MM.1S (cell line): Measurements from ENCODE around the gene PDZRN3.

Experiments used
- EZH2 ChIP-seq: fragments of 300-600 bp; sonication (generic); optimal IDR thresholded peaks from 2 replicates; pipeline ENCODE3; 2017; ENCODE audit warnings: low read depth, mild to moderate bottlenecking, antibody characterized with exemption, low read length, mixed read lengths
- EZH2phosphoT487 ChIP-seq: fragments of 300-600 bp; sonication (generic); IDR thresholded peaks from 2 replicates; pipeline ENCODE4 v1.6.1; 2018; ENCODE audit warnings: antibody characterized with exemption, low read length
- TF ChIP-seq, protein P1 (sequence below): fragments of 300-600 bp; sonication (generic); IDR thresholded peaks from 2 replicates; pipeline ENCODE4 v1.5.1; 2016; ENCODE audit warnings: antibody characterized with exemption, low read length, mixed read lengths

DNA sequence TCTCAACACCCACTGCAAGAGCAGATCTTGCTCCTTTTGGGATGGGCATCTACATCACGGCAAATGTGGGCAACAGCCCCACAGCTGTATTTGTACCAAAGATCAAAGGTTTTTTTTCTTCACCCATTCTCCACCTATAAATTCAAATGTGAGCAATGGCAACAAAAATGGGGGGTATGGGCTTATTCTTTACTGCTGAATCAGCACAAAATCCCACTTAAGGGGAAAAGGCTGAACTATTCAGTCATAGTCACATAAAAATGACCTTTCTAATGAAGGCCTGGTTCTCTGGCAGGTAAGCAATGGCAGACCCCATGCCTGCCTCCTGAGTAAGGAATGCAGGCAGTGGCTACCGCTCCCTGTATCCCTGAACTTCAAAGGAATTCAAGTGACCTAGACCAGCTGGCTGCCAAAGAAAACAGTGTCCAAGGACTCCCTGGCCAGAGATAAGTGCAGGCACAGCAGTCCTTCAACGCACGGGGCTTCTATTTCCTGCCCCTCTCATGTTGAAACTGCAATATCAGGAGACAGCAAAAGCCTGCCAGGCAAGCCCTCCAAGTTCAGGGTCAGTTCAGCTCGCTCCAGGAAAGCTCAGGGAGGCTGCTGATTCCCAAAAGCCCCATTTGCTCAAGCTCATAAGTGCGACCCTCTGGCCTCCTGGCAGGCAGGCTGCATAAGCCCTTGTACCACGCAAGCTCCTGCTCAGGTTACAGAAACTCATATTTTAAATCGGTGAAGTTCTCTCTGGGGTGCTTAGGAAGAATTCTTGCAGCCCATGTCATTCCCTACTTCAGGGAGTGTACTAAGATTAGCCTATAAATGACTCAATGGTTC is 134.1 kb downstream of the PDZRN3 start:
- TF ChIP-seq EZH2phosphoT487 (no peak), EZH2 (no peak)
- TF ChIP-seq, protein P1, sequence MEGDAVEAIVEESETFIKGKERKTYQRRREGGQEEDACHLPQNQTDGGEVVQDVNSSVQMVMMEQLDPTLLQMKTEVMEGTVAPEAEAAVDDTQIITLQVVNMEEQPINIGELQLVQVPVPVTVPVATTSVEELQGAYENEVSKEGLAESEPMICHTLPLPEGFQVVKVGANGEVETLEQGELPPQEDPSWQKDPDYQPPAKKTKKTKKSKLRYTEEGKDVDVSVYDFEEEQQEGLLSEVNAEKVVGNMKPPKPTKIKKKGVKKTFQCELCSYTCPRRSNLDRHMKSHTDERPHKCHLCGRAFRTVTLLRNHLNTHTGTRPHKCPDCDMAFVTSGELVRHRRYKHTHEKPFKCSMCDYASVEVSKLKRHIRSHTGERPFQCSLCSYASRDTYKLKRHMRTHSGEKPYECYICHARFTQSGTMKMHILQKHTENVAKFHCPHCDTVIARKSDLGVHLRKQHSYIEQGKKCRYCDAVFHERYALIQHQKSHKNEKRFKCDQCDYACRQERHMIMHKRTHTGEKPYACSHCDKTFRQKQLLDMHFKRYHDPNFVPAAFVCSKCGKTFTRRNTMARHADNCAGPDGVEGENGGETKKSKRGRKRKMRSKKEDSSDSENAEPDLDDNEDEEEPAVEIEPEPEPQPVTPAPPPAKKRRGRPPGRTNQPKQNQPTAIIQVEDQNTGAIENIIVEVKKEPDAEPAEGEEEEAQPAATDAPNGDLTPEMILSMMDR: no peak
